AG10803 (cell line): Measurements from ENCODE around the gene RIN1.

Source experiments
- DNase-seq: peaks from one replicate; pipeline ENCODE4 v3.0.0; 2010; ENCODE audit warnings: low read depth
- H3K4me3 ChIP-seq: 2 replicates; pipeline ENCODE4 v1.5.1; 2011; ENCODE audit warnings: mild to moderate bottlenecking, low read length, control low read depth
- TF ChIP-seq, protein P1 (sequence below): conservative IDR thresholded peaks from 2 replicates; pipeline ENCODE4 v1.5.1; 2011; ENCODE audit warnings: mild to moderate bottlenecking, low read length, control low read depth, inconsistent platforms

Gene RIN1

DNA sequence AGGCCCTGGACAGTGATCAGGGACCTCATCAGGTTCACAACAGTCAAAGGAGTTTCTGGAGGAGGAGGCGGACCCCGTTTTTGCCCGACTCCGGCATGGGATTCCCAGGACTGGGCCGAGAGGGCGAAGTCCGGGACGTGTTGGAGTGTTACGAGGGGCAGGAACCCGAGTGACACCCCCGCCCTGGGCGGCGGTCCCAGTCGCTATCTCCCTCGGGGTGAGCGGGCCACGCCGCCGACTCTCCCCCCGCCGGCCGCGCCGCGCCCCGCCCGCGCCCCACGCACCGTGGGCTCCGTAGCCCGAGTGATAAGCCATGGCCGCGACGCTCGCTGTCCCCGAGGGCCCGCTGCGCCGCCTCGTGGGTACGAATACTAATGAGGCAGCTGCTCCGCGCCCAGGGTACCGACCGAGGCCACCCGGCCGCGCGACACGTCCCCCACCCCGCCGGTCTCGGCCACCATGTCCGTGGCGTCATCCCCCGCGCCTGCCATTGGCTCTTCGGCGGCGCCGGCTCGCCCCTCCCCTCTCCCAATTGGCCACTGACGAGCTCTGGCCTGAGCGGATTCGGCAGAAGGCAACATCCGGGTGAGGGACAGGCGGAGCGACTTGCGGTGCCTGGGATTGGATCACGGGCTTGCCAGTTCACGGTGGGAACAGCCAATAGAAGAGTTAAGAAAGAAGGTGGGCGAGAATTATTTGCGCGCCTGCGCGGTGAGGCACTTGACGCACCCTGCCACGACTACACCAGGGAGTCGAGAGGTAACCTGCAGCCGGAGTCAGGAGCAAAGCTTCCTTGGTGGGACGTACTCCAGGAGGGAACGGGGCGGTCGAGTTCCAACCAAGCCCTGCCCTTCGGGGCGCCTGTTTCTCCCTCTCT lies 47.3 kb downstream of the RIN1 start, which contains the start of gene YIF1A:
Gene YIF1A (minus strand): TSS at position 473 of the 877 bp plus-strand sequence. CDS start 158 bp downstream, at position 315.
- H3K4me3 ChIP-seq, result peak within 1 kb of the TSS; percentile 92
- peak; percentile 100 for DNase-seq
- TF ChIP-seq, protein P1, sequence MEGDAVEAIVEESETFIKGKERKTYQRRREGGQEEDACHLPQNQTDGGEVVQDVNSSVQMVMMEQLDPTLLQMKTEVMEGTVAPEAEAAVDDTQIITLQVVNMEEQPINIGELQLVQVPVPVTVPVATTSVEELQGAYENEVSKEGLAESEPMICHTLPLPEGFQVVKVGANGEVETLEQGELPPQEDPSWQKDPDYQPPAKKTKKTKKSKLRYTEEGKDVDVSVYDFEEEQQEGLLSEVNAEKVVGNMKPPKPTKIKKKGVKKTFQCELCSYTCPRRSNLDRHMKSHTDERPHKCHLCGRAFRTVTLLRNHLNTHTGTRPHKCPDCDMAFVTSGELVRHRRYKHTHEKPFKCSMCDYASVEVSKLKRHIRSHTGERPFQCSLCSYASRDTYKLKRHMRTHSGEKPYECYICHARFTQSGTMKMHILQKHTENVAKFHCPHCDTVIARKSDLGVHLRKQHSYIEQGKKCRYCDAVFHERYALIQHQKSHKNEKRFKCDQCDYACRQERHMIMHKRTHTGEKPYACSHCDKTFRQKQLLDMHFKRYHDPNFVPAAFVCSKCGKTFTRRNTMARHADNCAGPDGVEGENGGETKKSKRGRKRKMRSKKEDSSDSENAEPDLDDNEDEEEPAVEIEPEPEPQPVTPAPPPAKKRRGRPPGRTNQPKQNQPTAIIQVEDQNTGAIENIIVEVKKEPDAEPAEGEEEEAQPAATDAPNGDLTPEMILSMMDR, result no peak

DNA sequence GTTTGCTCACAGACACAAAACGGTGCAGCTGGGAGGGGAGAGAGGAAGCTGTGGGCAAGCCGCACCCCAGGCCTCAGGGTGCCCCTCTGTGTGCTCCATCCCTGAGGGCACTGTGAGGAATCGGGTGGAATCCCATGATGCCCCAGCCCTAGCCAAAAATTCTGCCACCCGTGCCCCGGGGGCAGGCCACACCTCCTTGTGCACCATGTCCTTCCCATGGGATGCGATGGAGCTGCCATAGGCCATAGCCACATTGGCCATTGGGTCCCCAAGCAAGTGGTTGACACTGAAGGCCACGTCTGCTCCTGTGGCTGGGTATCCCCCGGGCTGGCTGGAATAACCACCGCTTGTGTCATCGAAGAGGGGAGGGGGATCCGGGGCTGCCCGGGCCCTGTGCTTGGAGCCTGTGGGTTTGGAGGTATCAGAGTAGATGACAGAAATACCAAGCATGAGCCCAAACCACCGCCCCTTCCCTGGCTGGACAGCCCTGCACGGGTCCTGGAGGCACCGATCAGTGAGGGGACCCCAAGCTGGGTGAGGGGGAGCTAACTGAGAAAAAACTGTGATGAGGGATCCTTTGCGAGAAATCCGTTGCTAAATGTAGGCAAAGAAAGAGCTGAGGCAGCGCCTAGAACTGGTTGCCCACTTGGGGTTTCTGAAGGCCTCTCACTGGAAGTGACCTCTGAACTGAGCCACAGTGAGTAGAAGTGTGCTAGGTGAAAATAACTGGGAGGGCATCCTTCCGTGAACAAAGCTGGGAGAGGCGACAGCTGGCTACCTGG lies 48.2 kb downstream of the RIN1 start:
- H3K4me3 ChIP-seq, result peak overlapping the region; percentile 91
- no peak for DNase-seq
- TF ChIP-seq, protein P1, result no peak

DNA sequence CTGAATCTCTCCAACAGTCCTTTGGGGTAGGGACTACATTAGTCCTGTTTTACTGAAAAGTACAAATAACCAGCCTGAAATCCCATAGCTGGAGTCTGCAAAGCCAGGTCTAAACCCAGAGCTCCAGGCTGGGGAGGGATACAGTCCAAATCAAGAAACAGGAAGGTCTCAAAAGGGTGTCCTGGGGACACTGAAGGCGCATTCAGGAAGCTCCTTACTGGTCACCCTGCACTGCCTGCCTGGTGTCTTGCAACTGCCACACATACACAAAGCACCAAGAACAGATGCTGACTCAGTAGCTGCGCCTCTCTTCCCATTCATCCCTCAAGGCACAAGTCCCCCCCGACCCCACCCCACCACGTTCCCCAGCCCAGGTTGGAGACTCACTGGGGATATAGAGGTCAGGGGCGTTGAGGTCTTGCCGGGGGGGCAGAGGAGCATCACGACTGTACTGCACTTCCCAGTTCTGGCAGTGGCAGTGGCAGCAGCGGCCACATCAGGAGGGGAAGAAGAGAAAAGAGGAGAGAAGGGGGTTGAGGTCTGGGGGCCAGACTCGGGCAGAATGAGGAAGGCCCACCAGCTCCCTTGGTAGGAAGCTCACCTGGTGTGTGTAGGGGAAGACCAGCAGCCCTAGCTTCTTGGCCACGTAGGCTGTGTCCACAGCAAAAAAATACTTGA lies 48.9 kb downstream of the RIN1 start:
- TF ChIP-seq, protein P1, result no peak
- no peak for DNase-seq
- H3K4me3 ChIP-seq, result peak overlapping the region; percentile 91

DNA sequence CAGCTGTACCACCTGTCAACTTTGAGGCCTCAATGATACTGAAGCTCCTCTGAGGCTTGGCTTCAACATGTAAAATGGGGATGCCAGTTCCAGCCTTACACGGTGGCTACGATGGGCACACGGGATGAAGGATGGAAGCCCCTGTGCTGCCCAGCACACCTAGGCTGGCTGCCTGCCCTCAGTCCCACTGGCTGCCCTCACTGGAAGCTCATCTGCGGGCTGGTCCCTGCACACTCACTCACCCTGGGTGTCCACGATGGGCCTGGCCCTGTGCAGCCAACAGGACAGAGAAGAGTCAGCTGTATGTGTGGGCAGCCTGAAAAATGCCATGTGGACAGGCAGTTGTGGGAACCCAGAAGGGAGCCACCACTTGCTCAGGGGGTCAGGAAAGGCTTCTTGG lies 49.5 kb downstream of the RIN1 start:
- no peak for DNase-seq
- no peak overlapping the region for H3K4me3 ChIP-seq
- TF ChIP-seq, protein P1, result no peak

DNA sequence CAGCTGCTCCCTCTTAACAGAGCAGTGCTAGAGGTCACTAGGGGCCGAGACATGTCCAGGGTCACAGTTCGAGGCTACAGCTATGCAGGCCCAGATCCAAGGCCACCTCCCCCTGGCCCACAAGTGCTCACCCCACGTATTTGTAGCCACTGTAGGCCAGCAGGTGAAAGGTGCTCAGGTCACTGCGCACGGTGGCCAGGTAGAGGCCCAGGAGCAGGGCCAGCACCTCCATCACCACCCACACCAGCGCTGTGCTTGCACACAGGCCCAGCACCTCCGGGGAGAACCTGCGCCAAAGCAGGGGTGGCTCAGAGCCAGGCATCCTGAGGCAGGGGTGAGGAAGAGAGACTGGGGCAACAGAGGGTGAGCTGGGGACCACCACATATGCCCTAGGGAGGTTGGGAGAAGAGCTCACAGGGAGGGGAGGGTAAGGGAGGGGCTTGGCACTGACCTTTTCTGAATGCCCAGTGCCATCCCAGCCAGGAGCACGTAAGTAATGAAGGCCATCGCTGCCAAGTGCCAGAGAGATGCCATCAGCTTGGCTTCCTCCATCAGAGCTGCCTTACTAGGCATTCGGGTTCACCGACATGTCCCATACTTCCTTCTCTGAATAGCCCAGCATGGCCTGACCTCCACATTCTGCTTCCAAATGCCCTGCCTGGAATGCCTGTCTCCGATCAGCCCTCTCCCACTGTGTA lies 50.8 kb downstream of the RIN1 start:
- H3K4me3 ChIP-seq, result no peak overlapping the region
- TF ChIP-seq, protein P1, result no peak
- no peak for DNase-seq

DNA sequence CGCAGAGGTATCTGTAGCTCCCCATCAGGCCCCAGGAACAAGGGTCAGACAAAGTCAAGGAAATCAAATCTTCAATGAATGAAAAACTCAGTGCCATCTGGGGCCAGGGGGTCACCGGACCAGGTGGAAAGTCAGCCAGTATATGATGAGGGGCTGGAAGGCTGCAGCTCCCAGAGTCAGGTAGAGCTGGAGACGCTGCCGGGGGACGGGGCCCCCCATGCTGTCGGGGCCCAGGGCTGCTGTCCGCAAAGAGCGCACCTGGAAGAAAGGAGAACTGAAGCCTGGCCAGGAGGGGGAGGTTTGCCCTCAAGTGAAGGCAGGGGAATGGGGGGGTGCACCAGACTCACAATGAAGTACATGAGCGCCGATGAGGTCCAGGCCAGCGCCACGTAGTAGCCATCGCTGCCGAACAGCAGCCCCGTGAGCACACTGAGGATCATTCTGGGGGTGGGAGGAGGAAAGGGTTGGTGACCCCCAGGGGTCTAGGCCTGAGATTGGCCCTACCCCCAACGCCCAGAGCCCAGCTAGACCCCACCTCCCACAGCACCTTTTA lies 51.6 kb downstream of the RIN1 start:
- TF ChIP-seq, protein P1, result no peak
- H3K4me3 ChIP-seq, result no peak overlapping the region
- no peak for DNase-seq
